Measurements from ENCODE around the gene CCDC81.

CCDC81 gene

DNA sequence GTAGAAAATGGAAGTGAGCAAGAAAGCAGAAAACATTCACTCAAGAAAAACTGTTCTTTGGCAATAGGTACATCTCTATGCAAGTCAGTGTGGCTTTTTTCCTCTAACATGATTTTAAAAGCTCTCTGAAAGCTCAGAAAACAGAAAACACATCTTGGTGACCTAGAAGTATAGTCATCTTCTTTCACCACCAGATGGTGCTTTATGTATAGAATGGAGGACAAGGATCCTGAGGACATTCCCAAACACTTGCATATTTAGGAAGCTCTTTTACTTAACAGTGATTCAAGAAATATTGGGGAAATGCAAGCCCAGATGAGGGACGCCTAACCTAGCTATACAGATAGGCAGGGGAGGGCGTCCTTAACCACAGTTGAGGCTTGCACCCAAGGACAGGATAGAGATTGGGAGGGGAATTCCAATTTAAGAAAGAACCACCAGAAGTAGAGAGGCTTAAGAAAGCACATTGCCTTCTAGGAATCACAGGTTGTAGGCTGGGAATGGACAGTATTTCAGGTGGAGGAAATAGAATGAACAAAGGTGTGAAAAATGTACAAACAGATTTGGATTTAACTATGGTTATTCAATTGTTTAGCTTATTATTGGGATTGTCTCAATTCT, 13.8 kb upstream of the CCDC81 start:
- H3K4me1 ChIP-seq (ENCODE audit: control insufficient read depth in 2 of 2, insufficient read depth in 1 of 2, low read depth in 1 of 2, low read length in 2 of 2): no peaks in the 10 kb centered on the region
- DNase-seq (ENCODE audit: low spot score): no peak

DNA sequence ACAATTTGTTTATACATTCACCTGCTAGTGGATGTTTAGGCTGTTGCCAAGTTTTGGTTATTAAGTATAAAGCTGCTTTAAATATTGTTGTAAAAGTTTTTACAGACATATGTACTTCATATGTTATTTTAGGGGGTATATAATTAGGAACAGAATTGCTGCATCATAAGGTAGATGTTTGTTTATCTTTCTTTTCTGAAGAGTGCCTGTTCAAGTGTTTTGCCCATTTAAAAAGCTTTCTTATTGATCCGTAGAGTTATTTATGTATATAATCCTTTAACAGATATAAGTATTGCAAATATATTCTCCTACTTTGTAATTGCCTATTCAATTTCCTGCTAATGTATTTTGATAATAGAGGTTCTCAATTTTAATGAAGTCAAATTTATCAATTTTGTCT, 11.3 kb upstream of the CCDC81 start:
- Histone ChIP-seq H3K4me3 (ENCODE audit: low read length in 2 of 2) (no peak overlapping the region), H3K23ac (ENCODE audit: low read depth, low read length, poor library complexity) (no peak overlapping the region), H3K4me1 (ENCODE audit: control insufficient read depth in 2 of 2, insufficient read depth in 1 of 2, low read depth in 1 of 2, low read length in 2 of 2) (no peaks in the 10 kb centered on the region), H4K8ac (ENCODE audit: low read depth, low read length) (no peak overlapping the region), H3K27me3 (ENCODE audit: control insufficient read depth in 3 of 3, insufficient read depth in 3 of 3, low read depth in 1 of 3, low read length in 3 of 3) (no peaks in the 10 kb centered on the region), H4K91ac (ENCODE audit: low read depth, low read length, poor library complexity) (no peak overlapping the region), H3K4ac (ENCODE audit: low read length) (no peak overlapping the region), H3K9me3 (replicated peaks in 1 of 2; ENCODE audit: control insufficient read depth in 2 of 2, insufficient read depth in 1 of 2, low read depth in 1 of 2, low read length in 2 of 2) (peaks cover 0 to 8% of the 10 kb centered on the region in 2 donors), H2AFZ (ENCODE audit: low read length) (no peak overlapping the region), H3K27ac (replicated peaks; ENCODE audit: low read length) (no peak overlapping the region), H3K14ac (ENCODE audit: low read length) (no peak overlapping the region), H2BK12ac (ENCODE audit: low read length) (no peak overlapping the region), H3K9ac (ENCODE audit: low read depth, low read length, poor library complexity) (no peak overlapping the region), H2BK15ac (ENCODE audit: low read length) (no peak overlapping the region), H3K4me2 (ENCODE audit: insufficient read depth, low read length, poor library complexity, severe bottlenecking) (no peak overlapping the region), H2AK5ac (ENCODE audit: low read depth, low read length) (no peak overlapping the region), H3K79me1 (ENCODE audit: low read depth, low read length) (no peaks in the 10 kb centered on the region), H2BK120ac (ENCODE audit: low read depth, low read length) (no peak overlapping the region), H2BK5ac (ENCODE audit: low read length) (no peak overlapping the region), H3K36me3 (replicated peaks in 1 of 2; ENCODE audit: control insufficient read depth in 2 of 2, insufficient read depth in 2 of 2, low read length in 2 of 2) (no peaks in the 10 kb centered on the region), H3K18ac (ENCODE audit: low read length) (no peak overlapping the region)
- no CpG with 5 or more reads among the region's 1 CpG for WGBS, 2 donors (ENCODE audit: extremely low coverage in 2 of 2, insufficient read length in 2 of 2, insufficient replicate concordance in 1 of 2)
- DNase-seq (ENCODE audit: low spot score): no peak

More for the DNA sequence above, 13.8 kb upstream of the CCDC81 start:
- Histone ChIP-seq H3K4ac (ENCODE audit: low read length) (no peak overlapping the region), H2AK5ac (ENCODE audit: low read depth, low read length) (no peak overlapping the region), H2BK12ac (ENCODE audit: low read length) (no peak overlapping the region), H2BK5ac (ENCODE audit: low read length) (no peak overlapping the region), H3K9me3 (replicated peaks in 1 of 2; ENCODE audit: control insufficient read depth in 2 of 2, insufficient read depth in 1 of 2, low read depth in 1 of 2, low read length in 2 of 2) (peaks cover 0 to 8% of the 10 kb centered on the region in 2 donors), H3K4me3 (ENCODE audit: low read length in 2 of 2) (no peak overlapping the region), H2BK15ac (ENCODE audit: low read length) (no peak overlapping the region), H3K4me2 (ENCODE audit: insufficient read depth, low read length, poor library complexity, severe bottlenecking) (no peak overlapping the region), H3K18ac (ENCODE audit: low read length) (no peak overlapping the region), H3K9ac (ENCODE audit: low read depth, low read length, poor library complexity) (no peak overlapping the region), H3K23ac (ENCODE audit: low read depth, low read length, poor library complexity) (no peak overlapping the region), H3K27ac (replicated peaks; ENCODE audit: low read length) (no peak overlapping the region), H2AFZ (ENCODE audit: low read length) (peak overlapping the region; percentile 4), H4K8ac (ENCODE audit: low read depth, low read length) (no peak overlapping the region), H4K91ac (ENCODE audit: low read depth, low read length, poor library complexity) (no peak overlapping the region), H3K14ac (ENCODE audit: low read length) (no peak overlapping the region), H3K27me3 (ENCODE audit: control insufficient read depth in 3 of 3, insufficient read depth in 3 of 3, low read depth in 1 of 3, low read length in 3 of 3) (no peaks in the 10 kb centered on the region), H3K36me3 (replicated peaks in 1 of 2; ENCODE audit: control insufficient read depth in 2 of 2, insufficient read depth in 2 of 2, low read length in 2 of 2) (no peaks in the 10 kb centered on the region), H2BK120ac (ENCODE audit: low read depth, low read length) (no peak overlapping the region), H3K79me1 (ENCODE audit: low read depth, low read length) (no peaks in the 10 kb centered on the region)
- WGBS, 2 donors (ENCODE audit: extremely low coverage in 2 of 2, insufficient read length in 2 of 2, insufficient replicate concordance in 1 of 2): no CpG with 5 or more reads among the region's 2 CpGs

DNA sequence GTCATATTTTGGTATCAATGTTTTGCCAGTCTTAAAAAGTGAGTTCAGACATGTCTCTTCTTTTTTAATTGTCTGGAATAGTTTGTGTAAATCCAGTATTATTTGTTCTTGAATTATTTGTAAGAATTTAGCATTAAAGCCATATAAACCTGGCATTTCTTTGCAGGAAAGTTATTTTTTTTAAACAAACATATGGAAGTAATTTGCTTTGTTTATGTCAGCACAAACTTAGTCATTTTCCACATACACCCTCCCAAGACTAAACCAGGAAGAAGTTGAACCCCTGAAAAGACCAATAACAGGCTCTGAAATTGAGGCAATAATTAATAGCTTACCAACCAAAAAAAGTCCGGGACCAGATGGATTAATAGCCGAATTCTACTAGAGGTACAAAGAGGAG, 9.1 kb upstream of the CCDC81 start:
- H3K4ac ChIP-seq (ENCODE audit: low read length): no peak overlapping the region
- H3K9ac ChIP-seq (ENCODE audit: low read depth, low read length, poor library complexity): no peak overlapping the region
- peaks cover 0 to 18% of the 10 kb centered on the region in 2 donors for H3K9me3 ChIP-seq (replicated peaks in 1 of 2; ENCODE audit: control insufficient read depth in 2 of 2, insufficient read depth in 1 of 2, low read depth in 1 of 2, low read length in 2 of 2)
- H2AFZ ChIP-seq (ENCODE audit: low read length): no peak overlapping the region
- no peaks in the 10 kb centered on the region for H3K4me1 ChIP-seq (ENCODE audit: control insufficient read depth in 2 of 2, insufficient read depth in 1 of 2, low read depth in 1 of 2, low read length in 2 of 2)
- H4K8ac ChIP-seq (ENCODE audit: low read depth, low read length): no peak overlapping the region
- H2BK120ac ChIP-seq (ENCODE audit: low read depth, low read length): no peak overlapping the region
- no peaks in the 10 kb centered on the region for H3K27me3 ChIP-seq (ENCODE audit: control insufficient read depth in 3 of 3, insufficient read depth in 3 of 3, low read depth in 1 of 3, low read length in 3 of 3)
- no peak for DNase-seq (ENCODE audit: low spot score)
- H2AK5ac ChIP-seq (ENCODE audit: low read depth, low read length): no peak overlapping the region
- no peak overlapping the region for H2BK5ac ChIP-seq (ENCODE audit: low read length)
- H2BK12ac ChIP-seq (ENCODE audit: low read length): no peak overlapping the region
- no peak overlapping the region for H3K27ac ChIP-seq (replicated peaks; ENCODE audit: low read length)
- H3K36me3 ChIP-seq (replicated peaks in 1 of 2; ENCODE audit: control insufficient read depth in 2 of 2, insufficient read depth in 2 of 2, low read length in 2 of 2): no peaks in the 10 kb centered on the region
- no CpG with 5 or more reads among the region's 2 CpGs for WGBS, 2 donors (ENCODE audit: extremely low coverage in 2 of 2, insufficient read length in 2 of 2, insufficient replicate concordance in 1 of 2)
- H3K4me3 ChIP-seq (ENCODE audit: low read length in 2 of 2): no peak overlapping the region
- no peak overlapping the region for H2BK15ac ChIP-seq (ENCODE audit: low read length)
- H3K18ac ChIP-seq (ENCODE audit: low read length): no peak overlapping the region
- H4K91ac ChIP-seq (ENCODE audit: low read depth, low read length, poor library complexity): no peak overlapping the region
- H3K79me1 ChIP-seq (ENCODE audit: low read depth, low read length): no peaks in the 10 kb centered on the region
- no peak overlapping the region for H3K14ac ChIP-seq (ENCODE audit: low read length)
- H3K4me2 ChIP-seq (ENCODE audit: insufficient read depth, low read length, poor library complexity, severe bottlenecking): no peak overlapping the region
- no peak overlapping the region for H3K23ac ChIP-seq (ENCODE audit: low read depth, low read length, poor library complexity)

DNA sequence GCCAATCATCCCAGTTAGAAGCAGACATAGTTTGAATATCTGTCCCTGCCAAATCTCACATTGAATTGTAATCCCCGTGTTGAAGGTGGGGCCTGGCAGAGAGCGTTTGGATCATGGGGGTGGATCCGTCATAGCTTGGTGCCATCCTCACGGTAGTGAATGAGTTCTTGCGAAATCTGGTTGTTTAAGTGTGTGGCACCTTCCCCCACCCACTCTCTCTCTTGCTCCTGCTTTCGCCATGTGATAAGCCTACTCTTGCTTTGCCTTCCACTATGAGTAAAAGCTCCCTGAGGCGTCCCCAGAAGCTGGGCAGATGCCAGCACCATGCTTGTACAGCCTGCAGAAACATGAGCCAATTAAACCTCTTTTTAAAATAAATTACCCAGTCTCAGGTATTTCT, 5.0 kb upstream of the CCDC81 start:
- no peaks in the 10 kb centered on the region for H3K79me1 ChIP-seq (ENCODE audit: low read depth, low read length)
- H3K9me3 ChIP-seq (replicated peaks in 1 of 2; ENCODE audit: control insufficient read depth in 2 of 2, insufficient read depth in 1 of 2, low read depth in 1 of 2, low read length in 2 of 2): peaks cover 0 to 15% of the 10 kb centered on the region in 2 donors
- H3K27me3 ChIP-seq (ENCODE audit: control insufficient read depth in 3 of 3, insufficient read depth in 3 of 3, low read depth in 1 of 3, low read length in 3 of 3): no peaks in the 10 kb centered on the region
- H3K18ac ChIP-seq (ENCODE audit: low read length): no peak overlapping the region
- no peak overlapping the region for H3K9ac ChIP-seq (ENCODE audit: low read depth, low read length, poor library complexity)
- no peaks in the 10 kb centered on the region for H3K36me3 ChIP-seq (replicated peaks in 1 of 2; ENCODE audit: control insufficient read depth in 2 of 2, insufficient read depth in 2 of 2, low read length in 2 of 2)
- H4K91ac ChIP-seq (ENCODE audit: low read depth, low read length, poor library complexity): no peak overlapping the region
- no peak overlapping the region for H3K23ac ChIP-seq (ENCODE audit: low read depth, low read length, poor library complexity)
- no peak overlapping the region for H2BK15ac ChIP-seq (ENCODE audit: low read length)
- no peak overlapping the region for H3K4me3 ChIP-seq (ENCODE audit: low read length in 2 of 2)
- no peak overlapping the region for H3K14ac ChIP-seq (ENCODE audit: low read length)
- H2BK12ac ChIP-seq (ENCODE audit: low read length): no peak overlapping the region
- no peak overlapping the region for H3K27ac ChIP-seq (replicated peaks; ENCODE audit: low read length)
- H2BK120ac ChIP-seq (ENCODE audit: low read depth, low read length): no peak overlapping the region
- no peak overlapping the region for H3K4ac ChIP-seq (ENCODE audit: low read length)
- no CpG with 5 or more reads among the region's 7 CpGs for WGBS, 2 donors (ENCODE audit: extremely low coverage in 2 of 2, insufficient read length in 2 of 2, insufficient replicate concordance in 1 of 2)
- H3K4me2 ChIP-seq (ENCODE audit: insufficient read depth, low read length, poor library complexity, severe bottlenecking): no peak overlapping the region
- no peak overlapping the region for H2BK5ac ChIP-seq (ENCODE audit: low read length)
- peaks cover 1 to 7% of the 10 kb centered on the region in 2 donors for H3K4me1 ChIP-seq (ENCODE audit: control insufficient read depth in 2 of 2, insufficient read depth in 1 of 2, low read depth in 1 of 2, low read length in 2 of 2)
- no peak overlapping the region for H4K8ac ChIP-seq (ENCODE audit: low read depth, low read length)
- H2AK5ac ChIP-seq (ENCODE audit: low read depth, low read length): no peak overlapping the region
- DNase-seq (ENCODE audit: low spot score): no peak
- H2AFZ ChIP-seq (ENCODE audit: low read length): no peak overlapping the region
